PFSK-1 (cell line): ENCODE data around the gene FCMR.

Experiments
- FOXP2 ChIP-seq: optimal IDR thresholded peaks from 2 replicates; pipeline ENCODE3; 2011; ENCODE audit warnings: borderline replicate concordance, control low read depth, inconsistent platforms; ENCODE audit not compliant: insufficient read depth; ENCODE audit errors: extremely low read length, extremely low read depth
- POLR2AphosphoS5 ChIP-seq: IDR thresholded peaks from 2 replicates; pipeline ENCODE4 v1.6.1; 2012; ENCODE audit warnings: low read depth, mild to moderate bottlenecking, control low read depth, low read length, moderate library complexity
- SIN3A ChIP-seq: IDR thresholded peaks from 2 replicates; pipeline ENCODE4 v1.6.1; 2012; ENCODE audit warnings: mild to moderate bottlenecking, low read length, moderate library complexity, borderline replicate concordance; ENCODE audit not compliant: insufficient read depth
- TAF1 ChIP-seq: IDR thresholded peaks from 2 replicates; pipeline ENCODE4 v1.6.1; 2012; ENCODE audit warnings: low read length, control low read depth, borderline replicate concordance; ENCODE audit not compliant: insufficient read depth
- TF ChIP-seq, protein P1 (sequence below), 2 experiments: IDR thresholded peaks; 2 replicates each; pipeline versions ENCODE4 v1.6.1 to v1.8.0; 2011 to 2012; ENCODE audit warnings: low read depth in 2 of 2, low read length in 2 of 2, control low read depth in 1 of 2, inconsistent platforms in 1 of 2, mild to moderate bottlenecking in 1 of 2, moderate library complexity in 1 of 2; ENCODE audit not compliant: insufficient read depth in 1 of 2

The FCMR gene

DNA sequence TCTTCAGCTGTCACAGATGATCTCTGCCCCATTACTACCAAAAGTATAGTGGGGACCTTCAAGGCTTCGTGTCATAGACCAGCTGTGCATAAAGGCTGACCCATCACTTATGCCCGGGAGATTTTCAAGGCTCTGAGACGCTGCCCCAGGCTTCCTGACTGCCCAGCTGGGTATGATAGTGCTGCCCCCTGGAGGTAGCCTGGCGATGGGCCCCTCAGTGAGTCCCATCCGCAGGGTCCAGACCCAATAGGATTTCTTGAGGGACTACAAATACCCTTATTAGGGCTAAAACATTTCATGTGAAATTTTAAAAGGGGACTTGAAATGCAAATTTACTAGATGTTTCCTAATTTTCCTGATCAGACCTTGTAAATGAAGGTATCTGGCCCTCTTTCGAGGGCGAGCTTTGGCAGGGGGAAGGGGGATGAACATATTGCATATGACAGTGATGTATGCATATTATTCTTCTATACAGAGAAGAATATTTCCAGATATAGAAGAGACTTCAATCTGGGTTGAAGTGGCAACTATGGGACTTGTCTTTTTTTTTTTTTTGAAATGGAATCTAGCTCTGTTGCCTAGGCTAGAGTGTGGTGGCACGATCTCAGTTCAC, 11.7 kb upstream of the FCMR start:
- TF ChIP-seq FOXP2 = no peak
- no peak for TF ChIP-seq SIN3A
- TF ChIP-seq, protein P1, sequence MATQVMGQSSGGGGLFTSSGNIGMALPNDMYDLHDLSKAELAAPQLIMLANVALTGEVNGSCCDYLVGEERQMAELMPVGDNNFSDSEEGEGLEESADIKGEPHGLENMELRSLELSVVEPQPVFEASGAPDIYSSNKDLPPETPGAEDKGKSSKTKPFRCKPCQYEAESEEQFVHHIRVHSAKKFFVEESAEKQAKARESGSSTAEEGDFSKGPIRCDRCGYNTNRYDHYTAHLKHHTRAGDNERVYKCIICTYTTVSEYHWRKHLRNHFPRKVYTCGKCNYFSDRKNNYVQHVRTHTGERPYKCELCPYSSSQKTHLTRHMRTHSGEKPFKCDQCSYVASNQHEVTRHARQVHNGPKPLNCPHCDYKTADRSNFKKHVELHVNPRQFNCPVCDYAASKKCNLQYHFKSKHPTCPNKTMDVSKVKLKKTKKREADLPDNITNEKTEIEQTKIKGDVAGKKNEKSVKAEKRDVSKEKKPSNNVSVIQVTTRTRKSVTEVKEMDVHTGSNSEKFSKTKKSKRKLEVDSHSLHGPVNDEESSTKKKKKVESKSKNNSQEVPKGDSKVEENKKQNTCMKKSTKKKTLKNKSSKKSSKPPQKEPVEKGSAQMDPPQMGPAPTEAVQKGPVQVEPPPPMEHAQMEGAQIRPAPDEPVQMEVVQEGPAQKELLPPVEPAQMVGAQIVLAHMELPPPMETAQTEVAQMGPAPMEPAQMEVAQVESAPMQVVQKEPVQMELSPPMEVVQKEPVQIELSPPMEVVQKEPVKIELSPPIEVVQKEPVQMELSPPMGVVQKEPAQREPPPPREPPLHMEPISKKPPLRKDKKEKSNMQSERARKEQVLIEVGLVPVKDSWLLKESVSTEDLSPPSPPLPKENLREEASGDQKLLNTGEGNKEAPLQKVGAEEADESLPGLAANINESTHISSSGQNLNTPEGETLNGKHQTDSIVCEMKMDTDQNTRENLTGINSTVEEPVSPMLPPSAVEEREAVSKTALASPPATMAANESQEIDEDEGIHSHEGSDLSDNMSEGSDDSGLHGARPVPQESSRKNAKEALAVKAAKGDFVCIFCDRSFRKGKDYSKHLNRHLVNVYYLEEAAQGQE (IDR thresholded peaks at IDR 0.05; ENCODE audit: insufficient read depth in 1 of 2, low read depth in 2 of 2, low read length in 2 of 2) = no peak
- no peak for TF ChIP-seq TAF1
- TF ChIP-seq POLR2AphosphoS5 = no peak

DNA sequence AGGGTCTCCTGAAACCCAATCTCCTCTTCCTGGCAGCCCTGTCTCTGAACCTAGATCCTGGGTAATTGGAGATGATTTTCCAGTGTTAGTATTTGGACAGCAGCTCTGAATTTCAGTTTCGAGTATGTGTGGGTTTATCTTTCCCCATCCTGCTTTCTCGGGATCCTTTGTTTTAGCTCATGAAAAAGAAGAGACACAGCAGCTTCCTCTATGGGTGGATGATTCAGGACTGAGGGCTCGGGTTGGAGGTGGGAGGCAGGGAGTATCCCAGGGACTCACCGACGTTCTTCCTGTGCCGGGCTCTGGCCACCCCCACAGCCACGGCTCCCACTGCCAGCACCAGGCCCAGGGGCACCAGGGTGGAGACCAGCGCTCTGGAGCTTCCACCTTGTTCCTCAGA, 10.4 kb upstream of the FCMR start:
- TF ChIP-seq POLR2AphosphoS5 = no peak
- no peak for TF ChIP-seq FOXP2
- TF ChIP-seq, protein P1 (IDR thresholded peaks at IDR 0.05; ENCODE audit: insufficient read depth in 1 of 2, low read depth in 2 of 2, low read length in 2 of 2) = peak in 1 of 2 experiments; percentile 79; a peak in 1 of 4 replicates
- TF ChIP-seq SIN3A = no peak
- TF ChIP-seq TAF1 = no peak

DNA sequence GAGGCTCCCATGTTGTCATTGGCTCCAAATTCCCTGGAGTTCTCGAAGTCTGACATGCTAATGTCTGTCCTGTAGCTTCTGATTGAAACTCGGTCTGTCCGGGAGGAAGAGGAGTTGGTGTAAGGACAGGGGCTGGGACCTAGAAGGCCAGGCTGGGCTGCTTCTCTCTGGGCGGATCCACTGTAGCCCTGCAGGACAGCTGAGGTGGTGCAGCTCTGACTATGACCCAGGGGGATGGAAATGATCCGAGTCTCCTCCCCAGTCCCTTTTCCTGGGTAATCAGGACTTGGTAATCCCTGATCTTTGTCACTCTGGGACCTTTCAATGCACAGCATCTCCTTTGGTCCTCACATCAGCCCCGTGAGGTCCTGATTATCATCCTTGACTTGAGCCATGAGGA, 10.0 kb upstream of the FCMR start:
- TF ChIP-seq, protein P1 (IDR thresholded peaks at IDR 0.05; ENCODE audit: insufficient read depth in 1 of 2, low read depth in 2 of 2, low read length in 2 of 2) = no peak
- TF ChIP-seq TAF1 = no peak
- no peak for TF ChIP-seq SIN3A
- no peak for TF ChIP-seq POLR2AphosphoS5
- no peak for TF ChIP-seq FOXP2

DNA sequence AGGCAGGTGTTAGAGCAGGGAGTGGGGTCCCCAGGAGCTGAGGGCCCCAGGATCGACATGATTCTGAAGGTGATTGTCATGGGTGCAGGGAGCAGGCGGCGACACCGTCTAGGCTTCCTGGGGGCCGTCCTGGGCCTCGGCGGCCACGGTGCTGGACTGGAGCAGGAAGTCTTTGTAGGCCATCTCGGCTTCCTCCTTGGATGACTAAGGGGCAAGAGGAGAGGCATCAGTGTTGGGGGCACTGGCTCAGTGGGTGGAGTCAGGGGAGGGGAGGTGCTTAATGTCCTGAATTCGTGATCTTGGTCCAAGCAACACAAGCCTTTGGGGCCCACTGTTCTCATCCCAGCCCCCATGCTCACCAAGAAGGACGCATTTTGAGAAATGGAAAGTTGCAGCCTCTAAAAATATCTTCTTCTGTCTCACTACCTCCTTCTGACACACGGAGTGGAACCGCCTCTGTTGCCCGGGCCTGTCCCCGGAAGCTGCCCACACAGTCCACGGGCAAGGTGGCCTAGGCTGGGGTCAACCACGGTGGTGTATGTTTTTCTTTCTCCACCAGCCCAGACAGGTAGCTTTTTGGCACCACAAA, 8.6 kb upstream of the FCMR start:
- TF ChIP-seq, protein P1 (IDR thresholded peaks at IDR 0.05; ENCODE audit: insufficient read depth in 1 of 2, low read depth in 2 of 2, low read length in 2 of 2) = no peak
- no peak for TF ChIP-seq FOXP2
- no peak for TF ChIP-seq SIN3A
- TF ChIP-seq TAF1 = no peak
- TF ChIP-seq POLR2AphosphoS5 = no peak

DNA sequence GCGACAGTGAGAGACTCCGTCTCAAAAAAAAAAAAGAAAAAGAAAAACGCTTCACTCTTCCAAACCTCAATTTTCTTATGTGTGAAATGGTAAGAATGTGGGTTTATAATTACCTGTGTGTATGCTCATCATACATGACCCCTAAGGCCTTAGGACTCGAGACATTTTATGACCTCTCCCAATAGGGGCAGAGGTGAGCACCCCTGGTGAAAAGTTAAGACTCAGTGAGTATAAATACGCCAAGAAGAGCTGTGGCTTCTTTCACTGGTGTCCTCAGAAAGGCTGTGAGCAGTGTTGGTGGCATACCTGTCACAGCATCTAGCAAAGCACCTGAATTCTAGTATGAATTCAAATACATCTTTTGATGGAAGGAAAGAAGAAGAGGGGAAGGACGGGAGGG, 7.8 kb upstream of the FCMR start:
- TF ChIP-seq SIN3A (no peak), POLR2AphosphoS5 (no peak), TAF1 (no peak), FOXP2 (no peak)
- TF ChIP-seq, protein P1 (IDR thresholded peaks at IDR 0.05; ENCODE audit: insufficient read depth in 1 of 2, low read depth in 2 of 2, low read length in 2 of 2) = no peak
